ENCODE results near the gene ACOT8.

DNA sequence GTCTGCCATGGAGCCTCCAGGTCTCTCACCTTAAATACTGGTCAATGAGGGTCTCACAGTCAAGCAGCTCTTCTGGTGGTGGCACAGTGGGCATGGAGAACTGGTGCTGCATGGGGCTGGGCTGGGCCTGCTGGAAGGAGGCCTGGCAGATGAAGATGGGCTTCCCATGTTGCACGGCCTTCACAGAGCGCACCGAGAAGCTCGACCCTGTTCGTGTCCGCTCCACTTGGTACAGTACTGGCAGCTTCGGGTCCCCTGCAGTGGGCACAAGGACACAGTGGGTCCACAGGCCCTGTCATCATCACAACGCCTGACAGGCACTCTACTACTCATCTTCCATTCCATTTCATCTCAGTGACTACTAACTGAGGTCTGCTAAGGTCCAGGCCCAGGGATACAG, 8.8 kb downstream of the ACOT8 start:
- TF ChIP-seq, protein P1, sequence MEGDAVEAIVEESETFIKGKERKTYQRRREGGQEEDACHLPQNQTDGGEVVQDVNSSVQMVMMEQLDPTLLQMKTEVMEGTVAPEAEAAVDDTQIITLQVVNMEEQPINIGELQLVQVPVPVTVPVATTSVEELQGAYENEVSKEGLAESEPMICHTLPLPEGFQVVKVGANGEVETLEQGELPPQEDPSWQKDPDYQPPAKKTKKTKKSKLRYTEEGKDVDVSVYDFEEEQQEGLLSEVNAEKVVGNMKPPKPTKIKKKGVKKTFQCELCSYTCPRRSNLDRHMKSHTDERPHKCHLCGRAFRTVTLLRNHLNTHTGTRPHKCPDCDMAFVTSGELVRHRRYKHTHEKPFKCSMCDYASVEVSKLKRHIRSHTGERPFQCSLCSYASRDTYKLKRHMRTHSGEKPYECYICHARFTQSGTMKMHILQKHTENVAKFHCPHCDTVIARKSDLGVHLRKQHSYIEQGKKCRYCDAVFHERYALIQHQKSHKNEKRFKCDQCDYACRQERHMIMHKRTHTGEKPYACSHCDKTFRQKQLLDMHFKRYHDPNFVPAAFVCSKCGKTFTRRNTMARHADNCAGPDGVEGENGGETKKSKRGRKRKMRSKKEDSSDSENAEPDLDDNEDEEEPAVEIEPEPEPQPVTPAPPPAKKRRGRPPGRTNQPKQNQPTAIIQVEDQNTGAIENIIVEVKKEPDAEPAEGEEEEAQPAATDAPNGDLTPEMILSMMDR (IDR thresholded peaks at IDR 0.05), result no peak
- no peak for TF ChIP-seq POLR2AphosphoS5 (IDR thresholded peaks at IDR 0.05)
- TF ChIP-seq EP300 (IDR thresholded peaks at IDR 0.05), result no peak
